Esophagus squamous epithelium (tissue), 5 donors: ENCODE data around the gene PPARG. TPM values are rescaled to one million over a fixed set of nuclear protein-coding genes. Genes with fewer than 3 reads are reported as not detected.
"Not testable (repeated sequence)": the region's sequence is repeated elsewhere in the genome, so short reads cannot be mapped to it uniquely, and the experiment has no call there.

Experiments used
- DNase-seq: peaks from one replicate; lab custom pipeline; 2025; lab: John Stamatoyannopoulos, UW
- H3K27ac ChIP-seq, 4 donors: fragments of 200-600 bp; sonication (generic); one replicate each; pipeline ENCODE4 v1.5.1; 2016 to 2019; ENCODE audit warnings: mild to moderate bottlenecking in 1 of 4
- H3K27me3 ChIP-seq, 4 donors: fragments of 200-600 bp; sonication (generic); 1 replicate in 3 of 4; 2 replicates in 1 of 4; pipeline versions ENCODE4 v1.5.1 to v1.6.0; 2017 to 2021; ENCODE audit warnings: antibody characterized with exemption in 1 of 4
- H3K36me3 ChIP-seq, 3 donors: fragments of 200-600 bp; sonication (generic); one replicate each; pipeline ENCODE4 v1.5.1; 2016 to 2019
- H3K4me1 ChIP-seq, 3 donors: fragments of 200-600 bp; sonication (generic); one replicate each; pipeline ENCODE4 v1.5.1; 2017 to 2019
- H3K4me3 ChIP-seq, 4 donors: fragments of 200-600 bp; sonication (generic); 1 replicate in 3 of 4; 2 replicates in 1 of 4; pipeline ENCODE4 v1.5.1; 2016 to 2019; ENCODE audit warnings: mild to moderate bottlenecking in 2 of 4, moderate library complexity in 1 of 4
- H3K9me3 ChIP-seq, 3 donors: fragments of 200-600 bp; sonication (generic); one replicate each; pipeline ENCODE4 v1.5.1; 2016 to 2019
- CTCF ChIP-seq, 6 experiments: fragments of 450-650 bp in 4 of 6; fragments of 200-600 bp in 2 of 6; sonication (generic) in 2 of 6; IDR thresholded peaks; one replicate each; pipeline ENCODE4 v1.5.1; 2016 to 2019; ENCODE audit warnings: antibody characterized with exemption in 6 of 6, mild to moderate bottlenecking in 4 of 6, moderate library complexity in 4 of 6
- POLR2A ChIP-seq, 4 donors: fragments of 450-650 bp; IDR thresholded peaks; one replicate each; pipeline ENCODE4 v1.6.1; 2017; ENCODE audit warnings: antibody characterized with exemption in 4 of 4, mild to moderate bottlenecking in 4 of 4, moderate library complexity in 3 of 4
- WGBS, 2 donors: methylation state at CpG; one replicate each; pipeline ENCODE4 v1.1.5; 2018; 5-methylcytosine and 5-hydroxymethylcytosine counted together
- intact Hi-C: fragments of 100-400 bp; cut with DNase I; formaldehyde crosslinking; loops from one replicate; pipeline ENCODE4 v1.15.0; 2022
- total RNA-seq, 4 donors: library from RNA; depleted of rRNA; stranded (reverse); fragments of >200 nt; gene quantifications; one replicate each; pipeline ENCODE4 v1.1.0, GENCODE V29; 2016
- donor health status: DM: yes; HTN: yes; CAD: no.

The PPARG gene
- total RNA-seq, 4 donors from 2014 or later = 6.3 to 13.8 (median 11.4) TPM

DNA sequence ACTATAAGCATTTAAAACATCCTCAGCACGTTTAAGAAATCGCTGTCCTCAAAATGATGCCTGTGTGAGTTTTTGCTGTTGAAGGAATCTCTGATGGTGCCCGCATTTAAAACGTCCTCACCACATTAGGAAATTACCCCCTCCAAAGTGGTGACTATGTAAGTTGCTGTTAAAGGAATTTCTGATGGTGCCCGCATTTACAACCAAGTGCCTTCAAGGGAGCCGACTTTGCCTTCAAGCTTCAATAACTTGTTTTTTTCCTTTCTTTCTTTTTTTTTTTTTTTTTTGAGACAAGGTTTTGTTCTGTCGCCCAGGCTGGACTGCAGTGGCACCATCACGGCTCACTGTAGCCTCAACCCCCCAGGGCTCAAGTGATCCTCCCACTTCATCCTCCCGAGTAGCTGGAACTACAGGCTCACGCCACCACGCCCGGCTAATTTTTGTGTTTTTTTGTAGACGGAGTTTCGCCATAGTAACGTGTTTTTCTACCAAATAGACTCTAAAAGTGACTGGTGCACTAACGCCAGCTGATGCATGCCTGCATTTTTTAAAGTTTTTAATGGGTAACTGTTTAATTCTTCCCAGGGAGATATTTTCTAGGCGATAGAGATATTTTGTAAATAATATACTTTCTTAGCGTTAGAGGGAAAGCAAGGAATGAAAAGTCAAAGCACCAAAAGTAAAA is 176.4 kb downstream of the PPARG start:
- no peaks in the 10 kb centered on the region for H3K36me3 ChIP-seq
- no peaks in the 10 kb centered on the region for H3K27me3 ChIP-seq
- DNase-seq = no peak
- H3K9me3 ChIP-seq = no peaks in the 10 kb centered on the region
- no peak for TF ChIP-seq POLR2A (IDR thresholded peaks at IDR 0.05)
- intact Hi-C loops = no loop called here
- H3K4me1 ChIP-seq = no peaks in the 10 kb centered on the region
- H3K27ac ChIP-seq = no peak overlapping the region
- 84 to 88% methylated on average over 18 of the region's 18 CpGs for WGBS, 2 donors
- no peak overlapping the region for H3K4me3 ChIP-seq

DNA sequence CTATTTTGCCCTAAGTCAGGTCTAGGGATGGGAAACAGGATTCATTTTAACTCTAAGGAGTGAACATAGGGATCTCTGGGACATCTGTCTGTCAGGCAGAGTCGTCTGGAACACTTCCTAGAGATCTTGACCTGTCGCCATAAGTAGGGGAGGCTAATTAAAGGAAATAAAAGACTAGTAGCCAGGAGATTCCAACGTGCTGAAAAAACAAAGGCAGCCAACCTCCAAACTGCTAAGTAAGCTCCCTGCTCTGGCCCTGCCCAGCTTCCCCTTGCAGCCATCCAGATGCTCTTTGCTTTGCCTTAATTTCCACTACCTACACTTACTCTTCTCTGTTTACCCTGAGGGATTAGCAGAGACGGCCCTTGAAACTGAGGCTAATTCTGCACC is 177.0 kb downstream of the PPARG start:
- no peak overlapping the region for H3K4me3 ChIP-seq
- DNase-seq = no peak
- no peak for TF ChIP-seq POLR2A (IDR thresholded peaks at IDR 0.05)
- TF ChIP-seq CTCF (IDR thresholded peaks at IDR 0.05) = no peak
- intact Hi-C loops = no loop called here
- 46 to 53% methylated on average over 4 of the region's 4 CpGs for WGBS, 2 donors
- H3K9me3 ChIP-seq = no peaks in the 10 kb centered on the region
- H3K4me1 ChIP-seq = no peaks in the 10 kb centered on the region
- H3K36me3 ChIP-seq = no peaks in the 10 kb centered on the region
- H3K27me3 ChIP-seq = no peaks in the 10 kb centered on the region
- no peak overlapping the region for H3K27ac ChIP-seq

- DNase-seq = no peak
- no peaks in the 10 kb centered on the region for H3K9me3 ChIP-seq
- no peaks in the 10 kb centered on the region for H3K27me3 ChIP-seq
- TF ChIP-seq CTCF (IDR thresholded peaks at IDR 0.05) (no peak), POLR2A (IDR thresholded peaks at IDR 0.05) (no peak)
- 92 to 100% methylated on average over 1 to 2 of the region's 2 CpGs for WGBS, 2 donors
- no peaks in the 10 kb centered on the region for H3K4me1 ChIP-seq
- intact Hi-C loops = no loop called here
- H3K27ac ChIP-seq = no peak overlapping the region
- no peaks in the 10 kb centered on the region for H3K36me3 ChIP-seq
- no peak overlapping the region for H3K4me3 ChIP-seq
These were observed 178.9 kb downstream of the PPARG start for GRCh38 chr3:12467746-12468145.

- Histone ChIP-seq H3K27me3 (no peaks in the 10 kb centered on the region), H3K4me1 (no peaks in the 10 kb centered on the region), H3K36me3 (no peaks in the 10 kb centered on the region), H3K27ac (no peak overlapping the region), H3K4me3 (no peak overlapping the region), H3K9me3 (no peaks in the 10 kb centered on the region)
- intact Hi-C loops = no loop called here
- no peak for DNase-seq
- 93% methylated on average over 3 of the region's 6 CpGs; no CpG with 5 or more reads in 1 of the 2 donors for WGBS, 2 donors
- TF ChIP-seq CTCF (IDR thresholded peaks at IDR 0.05) (no peak), POLR2A (IDR thresholded peaks at IDR 0.05) (no peak)
These were observed 179.4 kb downstream of the PPARG start for GRCh38 chr3:12468276-12468675.

- H3K4me3 ChIP-seq = no peak overlapping the region
- intact Hi-C loops = no loop called here
- no peak for TF ChIP-seq CTCF (IDR thresholded peaks at IDR 0.05)
- TF ChIP-seq POLR2A (IDR thresholded peaks at IDR 0.05) = no peak
- no peak overlapping the region for H3K27ac ChIP-seq
- H3K36me3 ChIP-seq = no peaks in the 10 kb centered on the region
- DNase-seq = no peak
- no peaks in the 10 kb centered on the region for H3K4me1 ChIP-seq
- no peaks in the 10 kb centered on the region for H3K27me3 ChIP-seq
- H3K9me3 ChIP-seq = no peaks in the 10 kb centered on the region
- WGBS, 2 donors = 50 to 77% methylated on average over 2 of the region's 2 CpGs
These were observed 179.9 kb downstream of the PPARG start for GRCh38 chr3:12468757-12469156.

DNA sequence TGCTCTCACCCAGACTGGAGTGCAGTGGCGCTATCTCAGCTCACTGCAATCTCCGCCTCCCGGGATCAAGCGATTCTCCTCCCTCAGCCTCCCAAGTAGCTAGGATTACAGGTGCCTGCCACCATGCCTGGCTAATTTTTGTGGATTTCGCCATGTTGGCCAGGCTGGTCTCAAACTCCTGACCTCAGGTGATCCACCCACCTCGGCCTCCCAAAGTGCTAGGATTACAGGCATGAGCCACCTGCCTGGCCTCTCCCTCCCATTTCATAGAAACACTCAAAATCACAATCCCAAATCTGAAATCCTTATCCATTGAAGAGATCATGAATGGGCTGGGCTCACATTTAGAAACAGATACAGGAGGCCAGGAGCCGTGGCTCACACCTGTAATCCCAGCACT is 180.4 kb downstream of the PPARG start:
- intact Hi-C loops, H3K4me1 ChIP-seq, H3K4me3 ChIP-seq: not testable (repeated sequence)

More for the DNA sequence above, 180.4 kb downstream of the PPARG start:
- DNase-seq, H3K9me3 ChIP-seq, H3K36me3 ChIP-seq, H3K27me3 ChIP-seq, H3K27ac ChIP-seq: not testable (repeated sequence)
- WGBS, 2 donors = 65 to 100% methylated on average over 4 of the region's 7 CpGs
